Stimulated activated effector memory CD8-positive, alpha-beta T cell treated with anti-CD3 and anti-CD28 coated beads, Interleukin-12 subunit alpha, Interleukin-12 subunit beta, amount 100 ng/mL, for 72 hours (primary cell): Measurements from ENCODE around the gene S100A6.
"Not testable (repeated sequence)": the region's sequence is repeated elsewhere in the genome, so short reads cannot be mapped to it uniquely, and the experiment has no call there.

Experiments
- ATAC-seq: fragments of 150-1000 bp; cut with Tn5 transposase; 2 replicates; pipeline ENCODE4 v1.10.0; 2021
- DNase-seq, 2 donors: peaks; one replicate each; pipeline ENCODE4 v3.0.0; 2021 to 2022; ENCODE audit warnings: low spot score in 2 of 2
- H3K27ac Mint-ChIP-seq: one replicate; pipeline ENCODE4 v1.8.0; 2022; ENCODE audit warnings: mild to moderate bottlenecking, mixed read lengths
- H3K36me3 Mint-ChIP-seq: one replicate; pipeline ENCODE4 v1.8.0; 2022; ENCODE audit warnings: mild to moderate bottlenecking, mixed read lengths
- H3K4me1 Mint-ChIP-seq: one replicate; pipeline ENCODE4 v1.8.0; 2022; ENCODE audit warnings: mixed read lengths
- H3K4me3 Mint-ChIP-seq: one replicate; pipeline ENCODE4 v1.8.0; 2022; ENCODE audit warnings: mild to moderate bottlenecking, mixed read lengths
- H3K9me3 Mint-ChIP-seq: one replicate; pipeline ENCODE4 v1.8.0; 2022; ENCODE audit warnings: mixed read lengths

Gene S100A6

GRCh38 chr1:153535242-153536011 lies at the start of gene S100A6:
Gene S100A6, minus strand, starts transcription at chr1:153535991. Its CDS starts 652 bp downstream, at chr1:153535339.
- H3K27ac Mint-ChIP-seq, result peak within 1 kb of the TSS; percentile 93
- ATAC-seq (peak; percentile 62), DNase-seq (peak; percentile 24 to 72)
- peaks cover 41% of the 10 kb centered on the region for H3K36me3 Mint-ChIP-seq
- H3K4me1 Mint-ChIP-seq, result peaks cover 76% of the 10 kb centered on the region
- no peaks in the 10 kb centered on the region for H3K9me3 Mint-ChIP-seq
- peak within 1 kb of the TSS; percentile 85 for H3K4me3 Mint-ChIP-seq

- H3K27ac Mint-ChIP-seq, result no peak overlapping the region
- no peaks in the 10 kb centered on the region for H3K36me3 Mint-ChIP-seq
- H3K9me3 Mint-ChIP-seq, result no peaks in the 10 kb centered on the region
- ATAC-seq, result no peak
- DNase-seq, result no peak
- H3K4me3 Mint-ChIP-seq, result no peak overlapping the region
- no peaks in the 10 kb centered on the region for H3K4me1 Mint-ChIP-seq
These were observed 49.2 kb upstream of the S100A6 start for GRCh38 chr1:153585006-153585405.

GRCh38 chr1:153583976-153584375 lies 48.2 kb upstream of the S100A6 start:
- Mint-ChIP-seq H3K4me3 (no peak overlapping the region), H3K27ac (no peak overlapping the region), H3K4me1 (no peaks in the 10 kb centered on the region), H3K36me3 (no peaks in the 10 kb centered on the region), H3K9me3 (no peaks in the 10 kb centered on the region)
- DNase-seq, result no peak
- no peak for ATAC-seq

GRCh38 chr1:153583514-153583913 lies 47.7 kb upstream of the S100A6 start:
- ATAC-seq, H3K4me1 Mint-ChIP-seq, H3K4me3 Mint-ChIP-seq, H3K36me3 Mint-ChIP-seq, H3K27ac Mint-ChIP-seq, DNase-seq, H3K9me3 Mint-ChIP-seq: not testable (repeated sequence)

GRCh38 chr1:153582836-153583235 lies 47.0 kb upstream of the S100A6 start:
- not testable (repeated sequence) for H3K4me3 Mint-ChIP-seq, H3K27ac Mint-ChIP-seq, H3K4me1 Mint-ChIP-seq, ATAC-seq, H3K36me3 Mint-ChIP-seq, H3K9me3 Mint-ChIP-seq, DNase-seq

GRCh38 chr1:153578936-153579335 lies 43.1 kb upstream of the S100A6 start:
- ATAC-seq, result no peak
- Mint-ChIP-seq H3K4me1 (peaks cover 10% of the 10 kb centered on the region), H3K36me3 (no peaks in the 10 kb centered on the region), H3K27ac (no peak overlapping the region), H3K4me3 (no peak overlapping the region), H3K9me3 (no peaks in the 10 kb centered on the region)
- no peak for DNase-seq

GRCh38 chr1:153578490-153578889 lies 42.7 kb upstream of the S100A6 start:
- DNase-seq (no peak), ATAC-seq (no peak)
- Mint-ChIP-seq H3K4me1 (peaks cover 10% of the 10 kb centered on the region), H3K27ac (no peak overlapping the region), H3K9me3 (no peaks in the 10 kb centered on the region), H3K4me3 (no peak overlapping the region), H3K36me3 (no peaks in the 10 kb centered on the region)

GRCh38 chr1:153577624-153578051 lies 41.8 kb upstream of the S100A6 start:
- Mint-ChIP-seq H3K27ac (peak overlapping the region; percentile 12), H3K4me3 (no peak overlapping the region), H3K9me3 (no peaks in the 10 kb centered on the region), H3K4me1 (peaks cover 16% of the 10 kb centered on the region), H3K36me3 (no peaks in the 10 kb centered on the region)
- ATAC-seq, result no peak
- no peak for DNase-seq

- no peaks in the 10 kb centered on the region for H3K36me3 Mint-ChIP-seq
- no peaks in the 10 kb centered on the region for H3K9me3 Mint-ChIP-seq
- peaks cover 21% of the 10 kb centered on the region for H3K4me1 Mint-ChIP-seq
- DNase-seq, result no peak
- H3K27ac Mint-ChIP-seq, result no peak overlapping the region
- ATAC-seq, result no peak
- no peak overlapping the region for H3K4me3 Mint-ChIP-seq
These were observed 41.3 kb upstream of the S100A6 start for GRCh38 chr1:153577138-153577537.

GRCh38 chr1:153575497-153575896 lies 39.7 kb upstream of the S100A6 start:
- H3K36me3 Mint-ChIP-seq, H3K4me3 Mint-ChIP-seq, H3K9me3 Mint-ChIP-seq, ATAC-seq, DNase-seq, H3K27ac Mint-ChIP-seq: not testable (repeated sequence)
- peaks cover 29% of the 10 kb centered on the region for H3K4me1 Mint-ChIP-seq

- H3K27ac Mint-ChIP-seq, H3K36me3 Mint-ChIP-seq, H3K9me3 Mint-ChIP-seq, H3K4me3 Mint-ChIP-seq, ATAC-seq, DNase-seq: not testable (repeated sequence)
- H3K4me1 Mint-ChIP-seq, result peaks cover 29% of the 10 kb centered on the region
These were observed 39.3 kb upstream of the S100A6 start for GRCh38 chr1:153575081-153575491.

GRCh38 chr1:153573351-153573750 lies 37.6 kb upstream of the S100A6 start:
- Mint-ChIP-seq H3K27ac (peak overlapping the region; percentile 32), H3K4me1 (peaks cover 45% of the 10 kb centered on the region), H3K36me3 (no peaks in the 10 kb centered on the region), H3K4me3 (peak overlapping the region; percentile 21), H3K9me3 (no peaks in the 10 kb centered on the region)
- no peak for DNase-seq
- no peak for ATAC-seq

- no peaks in the 10 kb centered on the region for H3K36me3 Mint-ChIP-seq
- ATAC-seq, result peak; percentile 91
- H3K27ac Mint-ChIP-seq, result peak overlapping the region; percentile 32
- H3K4me1 Mint-ChIP-seq, result peaks cover 51% of the 10 kb centered on the region
- H3K9me3 Mint-ChIP-seq, result no peaks in the 10 kb centered on the region
- peak; percentile 25 to 75 for DNase-seq
- peak overlapping the region; percentile 14 for H3K4me3 Mint-ChIP-seq
These were observed 36.8 kb upstream of the S100A6 start for GRCh38 chr1:153572569-153573015.

GRCh38 chr1:153571706-153572105 lies 35.9 kb upstream of the S100A6 start:
- no peak for DNase-seq
- Mint-ChIP-seq H3K4me1 (peaks cover 51% of the 10 kb centered on the region), H3K4me3 (peak overlapping the region; percentile 14), H3K9me3 (no peaks in the 10 kb centered on the region), H3K36me3 (no peaks in the 10 kb centered on the region), H3K27ac (peak overlapping the region; percentile 23)
- no peak for ATAC-seq

- Mint-ChIP-seq H3K36me3 (peaks cover 2% of the 10 kb centered on the region), H3K27ac (no peak overlapping the region), H3K9me3 (no peaks in the 10 kb centered on the region), H3K4me3 (no peak overlapping the region), H3K4me1 (peaks cover 60% of the 10 kb centered on the region)
- ATAC-seq (no peak), DNase-seq (no peak)
These were observed 35.1 kb upstream of the S100A6 start for GRCh38 chr1:153570874-153571273.

GRCh38 chr1:153569465-153569864 lies 33.7 kb upstream of the S100A6 start:
- Mint-ChIP-seq H3K9me3 (no peaks in the 10 kb centered on the region), H3K27ac (no peak overlapping the region), H3K4me1 (peaks cover 69% of the 10 kb centered on the region), H3K4me3 (no peak overlapping the region), H3K36me3 (peaks cover 6% of the 10 kb centered on the region)
- ATAC-seq, result no peak
- DNase-seq, result no peak
